RWPE2 (cell line): Measurements from ENCODE around the gene AGK.

Experiments used
- ATAC-seq: fragments of 200-7000 bp; cut with Tn5 transposase; 3 replicates; pipeline ENCODE4 v1.9.1; 2021; ENCODE audit warnings: low read depth
- DNase-seq: peaks from one replicate; pipeline ENCODE4 v3.0.0-alpha.2; 2020; ENCODE audit warnings: low spot score
- H3K27ac ChIP-seq: fragments of 450-650 bp; 2 replicates; pipeline ENCODE4 v1.5.1; 2017; ENCODE audit warnings: mild to moderate bottlenecking; ENCODE audit not compliant: poor library complexity, severe bottlenecking
- H3K27me3 ChIP-seq: fragments of 250-450 bp; sonication (Bioruptor Pico); 2 replicates; pipeline ENCODE4 v1.5.1; 2021; ENCODE audit warnings: mild to moderate bottlenecking, moderate library complexity; ENCODE audit not compliant: insufficient read depth, poor library complexity, severe bottlenecking
- H3K36me3 ChIP-seq: fragments of 250-450 bp; sonication (Bioruptor Pico); 2 replicates; pipeline ENCODE4 v1.5.1; 2020; ENCODE audit warnings: low read depth, mild to moderate bottlenecking, moderate library complexity
- H3K4me1 ChIP-seq: fragments of 250-450 bp; sonication (Bioruptor Pico); 2 replicates; pipeline ENCODE4 v1.5.1; 2021; ENCODE audit warnings: mild to moderate bottlenecking, moderate library complexity; ENCODE audit not compliant: insufficient read depth, poor library complexity, severe bottlenecking
- H3K4me3 ChIP-seq: fragments of 250-450 bp; sonication (Bioruptor Pico); 2 replicates; pipeline ENCODE4 v1.5.1; 2021; ENCODE audit warnings: mild to moderate bottlenecking, moderate library complexity; ENCODE audit not compliant: severe bottlenecking
- H3K9me3 ChIP-seq: fragments of 250-450 bp; sonication (Bioruptor Pico); 2 replicates; pipeline ENCODE4 v1.5.1; 2021; ENCODE audit warnings: mild to moderate bottlenecking, moderate library complexity; ENCODE audit not compliant: severe bottlenecking
- CTCF ChIP-seq: fragments of 450-650 bp; IDR thresholded peaks from one replicate; pipeline ENCODE4 v1.5.1; 2017; ENCODE audit warnings: mild to moderate bottlenecking, moderate library complexity; ENCODE audit not compliant: poor library complexity, severe bottlenecking

AGK gene

GRCh38 chr7:141513720-141514119, 37.5 kb upstream of the AGK start:
- no peak overlapping the region for H3K27ac ChIP-seq
- H3K9me3 ChIP-seq, result no peaks in the 10 kb centered on the region
- H3K36me3 ChIP-seq, result no peaks in the 10 kb centered on the region
- H3K27me3 ChIP-seq, result peaks cover 17% of the 10 kb centered on the region
- DNase-seq (no peak), ATAC-seq (no peak)
- no peaks in the 10 kb centered on the region for H3K4me1 ChIP-seq
- no peak overlapping the region for H3K4me3 ChIP-seq
- TF ChIP-seq CTCF, result no peak

- Histone ChIP-seq H3K9me3 (no peaks in the 10 kb centered on the region), H3K36me3 (no peaks in the 10 kb centered on the region), H3K27ac (no peak overlapping the region), H3K4me1 (no peaks in the 10 kb centered on the region), H3K4me3 (no peak overlapping the region), H3K27me3 (peaks cover 17% of the 10 kb centered on the region)
- ATAC-seq (no peak), DNase-seq (no peak)
- TF ChIP-seq CTCF, result no peak
Measured at GRCh38 chr7:141515941-141516340, 35.3 kb upstream of the AGK start.

DNA sequence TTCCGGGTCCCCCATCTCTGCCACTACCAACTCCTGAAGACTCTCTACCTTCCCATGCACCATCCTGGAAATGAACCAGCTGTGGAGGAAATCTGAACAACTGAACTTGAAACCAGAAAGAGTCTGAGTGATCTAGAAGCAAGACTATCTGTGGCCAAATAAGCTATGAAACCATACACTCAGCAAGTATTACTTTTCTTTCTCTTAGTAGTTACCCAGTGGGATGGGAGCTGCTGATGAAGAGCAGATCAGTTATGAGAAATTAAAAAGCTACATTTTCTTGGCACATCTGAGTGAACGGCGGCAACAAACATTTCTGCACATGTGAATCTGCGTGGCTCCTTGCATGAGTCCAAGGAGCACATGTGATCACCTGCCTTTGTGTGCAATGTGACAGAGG, 31.6 kb upstream of the AGK start:
- Histone ChIP-seq H3K4me3 (no peak overlapping the region), H3K27me3 (no peaks in the 10 kb centered on the region), H3K4me1 (no peaks in the 10 kb centered on the region), H3K27ac (no peak overlapping the region), H3K36me3 (no peaks in the 10 kb centered on the region), H3K9me3 (no peaks in the 10 kb centered on the region)
- ATAC-seq, result no peak
- no peak for DNase-seq
- TF ChIP-seq CTCF, result no peak

- no peaks in the 10 kb centered on the region for H3K27me3 ChIP-seq
- H3K36me3 ChIP-seq, result no peaks in the 10 kb centered on the region
- no peaks in the 10 kb centered on the region for H3K4me1 ChIP-seq
- ATAC-seq (no peak), DNase-seq (no peak)
- no peak overlapping the region for H3K4me3 ChIP-seq
- no peak for TF ChIP-seq CTCF
- no peaks in the 10 kb centered on the region for H3K9me3 ChIP-seq
- H3K27ac ChIP-seq, result no peak overlapping the region
Measured at GRCh38 chr7:141522657-141523342, 28.4 kb upstream of the AGK start.

DNA sequence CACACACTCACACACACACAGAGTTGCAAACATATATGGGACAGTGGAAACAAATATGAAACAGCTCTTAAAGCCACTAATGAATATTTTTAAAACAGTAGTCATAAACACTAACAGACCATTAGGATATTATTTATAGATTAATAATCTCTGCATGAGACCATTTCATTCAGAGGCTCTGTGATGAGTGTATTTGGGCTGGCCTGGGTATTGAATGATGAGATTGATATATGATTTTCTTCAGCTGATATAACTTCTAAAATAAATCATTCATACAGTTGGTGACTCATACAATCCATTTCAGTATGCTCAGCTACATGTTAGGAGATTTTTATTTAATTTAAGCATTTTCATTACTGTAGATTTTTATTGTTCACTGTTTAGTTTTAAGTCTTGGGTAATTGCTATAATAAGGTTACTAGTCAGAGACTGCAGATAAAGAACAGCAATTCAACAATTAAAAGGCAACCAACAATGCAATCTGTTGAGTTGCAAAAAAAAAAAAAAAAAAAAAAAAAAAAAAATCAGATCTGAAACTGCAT, 25.2 kb upstream of the AGK start:
- Histone ChIP-seq H3K27ac (no peak overlapping the region), H3K4me1 (no peaks in the 10 kb centered on the region), H3K9me3 (no peaks in the 10 kb centered on the region), H3K4me3 (no peak overlapping the region), H3K36me3 (no peaks in the 10 kb centered on the region), H3K27me3 (no peaks in the 10 kb centered on the region)
- ATAC-seq (no peak), DNase-seq (no peak)
- TF ChIP-seq CTCF, result no peak
